Activated CD8-positive, alpha-beta memory T cell treated with anti-CD3 and anti-CD28 coated beads for 4 hours (primary cell): ENCODE measurements around the gene RUVBL2.
"Not testable (repeated sequence)": the region's sequence is repeated elsewhere in the genome, so short reads cannot be mapped to it uniquely, and the experiment has no call there.

Source experiments
- DNase-seq, 2 donors: peaks; one replicate each; pipeline ENCODE4 v3.0.0-alpha.2; 2020; ENCODE audit warnings: low read depth in 2 of 2

The RUVBL2 gene

DNA sequence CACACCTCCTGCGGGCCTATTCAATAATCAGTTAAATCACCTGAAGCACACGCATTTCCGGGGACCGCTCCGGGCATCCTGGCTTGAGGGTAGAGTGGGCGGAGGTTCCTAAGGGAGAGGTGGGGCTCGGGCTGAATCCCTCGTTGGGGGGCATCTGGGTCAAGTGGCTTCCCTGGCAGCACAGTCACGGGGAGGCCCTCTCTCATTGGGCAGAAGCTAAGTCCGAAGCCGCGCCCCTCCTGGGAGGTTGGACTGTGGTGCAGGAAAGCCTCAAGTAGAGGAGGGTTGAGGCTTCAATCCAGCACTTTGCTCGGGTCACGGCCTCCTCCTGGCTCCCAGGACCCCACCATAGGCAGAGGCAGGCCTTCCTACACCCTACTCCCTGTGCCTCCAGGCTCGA, 49.9 kb downstream of the RUVBL2 start, which contains the start of gene CGB5:
Gene CGB5 (plus strand): TSS at position 301 of the 400 bp plus-strand sequence. CDS start 362 bp downstream, outside the sequence.
- not testable (repeated sequence) for DNase-seq

DNA sequence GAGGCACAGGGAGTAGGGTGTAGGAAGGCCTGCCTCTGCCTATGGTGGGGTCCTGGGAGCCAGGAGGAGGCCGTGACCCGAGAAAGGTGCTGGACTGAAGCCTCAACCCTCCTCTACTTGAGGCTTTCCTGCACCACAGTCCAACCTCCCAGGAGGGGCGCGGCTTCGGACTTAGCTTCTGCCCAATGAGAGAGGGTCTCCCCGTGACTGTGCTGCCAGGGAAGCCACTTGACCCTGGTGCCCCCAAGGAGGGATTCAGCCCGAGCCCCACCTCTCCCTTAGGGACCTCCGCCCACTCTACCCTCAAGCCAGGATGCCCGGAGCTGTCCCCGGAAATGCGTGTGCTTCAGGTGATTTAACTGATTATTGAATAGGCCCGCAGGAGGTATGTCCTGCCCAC, 55.3 kb downstream of the RUVBL2 start, which contains the start of gene CGB8:
Gene CGB8 (minus strand): TSS at position 101 of the 400 bp plus-strand sequence. CDS start 372 bp downstream, outside the sequence.
- not testable (repeated sequence) for DNase-seq

DNA sequence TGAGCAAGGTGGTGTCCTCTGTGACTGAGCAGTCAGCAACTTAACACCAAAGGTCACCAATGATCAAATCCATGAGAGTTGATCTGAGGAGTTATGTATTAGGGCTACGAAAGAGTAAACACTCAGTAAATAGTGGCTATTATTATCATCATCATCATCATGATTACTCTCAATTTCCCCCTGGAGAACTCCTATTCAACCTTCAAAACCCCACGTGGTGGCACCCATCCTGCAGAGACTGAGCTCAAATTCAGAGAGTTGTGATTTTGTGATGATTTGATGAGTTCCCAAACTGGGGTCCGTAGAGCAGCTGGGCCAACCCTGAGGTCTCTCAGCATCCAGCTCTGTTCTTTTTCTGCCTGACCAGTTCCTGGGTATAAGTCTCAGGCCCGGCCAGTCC, 56.1 kb downstream of the RUVBL2 start:
- not testable (repeated sequence) for DNase-seq

GRCh38 chr19:49050376-49051033, 56.8 kb downstream of the RUVBL2 start:
- DNase-seq: not testable (repeated sequence)

GRCh38 chr19:49056101-49056901, 62.6 kb downstream of the RUVBL2 start:
- no peak for DNase-seq

DNA sequence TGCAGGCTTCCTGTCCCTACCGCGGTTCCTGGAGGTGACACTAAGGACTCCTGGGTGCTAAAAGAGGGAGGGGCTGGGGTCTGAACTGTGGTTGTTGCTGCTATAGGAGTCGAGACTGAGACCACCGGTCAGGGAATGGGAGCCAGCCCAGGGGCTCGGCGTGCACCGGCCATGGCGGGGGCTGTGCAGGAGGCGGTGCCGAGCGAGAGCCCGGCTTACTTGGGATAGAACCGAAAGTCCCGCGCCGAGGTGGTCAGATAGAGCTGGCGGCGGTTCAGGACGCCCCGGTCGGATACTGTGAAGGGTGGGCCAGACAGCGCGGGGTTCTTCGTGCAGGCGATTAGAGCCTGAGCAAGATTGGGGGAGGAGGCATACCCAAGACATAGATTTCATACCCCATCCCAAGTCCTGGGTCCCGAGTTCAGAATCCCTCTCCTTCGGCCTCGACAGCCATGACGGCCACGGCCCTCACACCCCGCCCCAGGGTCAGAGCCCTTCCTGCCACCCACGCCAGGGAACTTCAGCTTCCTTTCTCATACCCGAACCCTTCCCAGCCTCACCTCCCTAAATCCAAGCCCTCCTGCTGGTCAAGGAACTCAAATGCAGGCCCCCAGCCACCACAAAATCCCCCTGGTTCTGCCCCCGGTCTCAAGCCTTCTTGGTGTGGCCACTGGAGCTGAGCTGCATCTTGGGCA, 63.4 kb downstream of the RUVBL2 start:
- DNase-seq: not testable (repeated sequence)

DNA sequence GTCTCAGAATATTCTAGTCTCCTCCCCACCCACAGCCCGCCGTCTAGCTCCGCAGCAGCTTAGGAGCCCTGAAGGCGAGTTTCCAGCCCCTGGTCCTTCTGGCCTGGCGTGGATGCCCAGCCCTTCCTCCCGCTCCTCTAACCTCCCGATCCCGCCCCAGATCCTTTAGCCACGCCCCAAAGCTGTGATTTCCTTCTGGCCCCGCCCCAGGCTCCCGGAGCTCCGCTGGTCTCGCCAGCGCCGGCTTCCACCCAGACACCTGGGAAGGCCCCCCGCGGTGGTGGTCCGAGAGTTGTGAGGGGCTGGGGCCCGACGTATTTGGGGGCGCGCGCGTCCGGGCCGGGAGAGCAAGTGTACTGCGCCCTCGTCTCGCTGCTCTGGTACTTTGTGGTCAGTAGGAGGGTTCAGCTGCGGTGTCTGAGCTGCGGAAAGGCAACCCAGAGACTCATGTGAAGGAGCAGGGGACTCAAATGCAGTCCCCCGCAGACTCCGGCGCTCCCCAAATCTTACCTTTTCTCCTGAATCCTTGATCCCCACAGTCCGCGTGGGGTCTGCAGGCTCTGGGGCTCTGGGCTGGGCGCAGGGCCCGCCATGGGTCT, 64.0 kb downstream of the RUVBL2 start, which contains the start of gene CGB7:
Gene CGB7 (minus strand): TSS at position 114 of the 599 bp plus-strand sequence. CDS start 2,374 bp downstream, outside the sequence.
- no peak for DNase-seq

GRCh38 chr19:49058562-49058961, 64.9 kb downstream of the RUVBL2 start:
- DNase-seq: no peak

DNA sequence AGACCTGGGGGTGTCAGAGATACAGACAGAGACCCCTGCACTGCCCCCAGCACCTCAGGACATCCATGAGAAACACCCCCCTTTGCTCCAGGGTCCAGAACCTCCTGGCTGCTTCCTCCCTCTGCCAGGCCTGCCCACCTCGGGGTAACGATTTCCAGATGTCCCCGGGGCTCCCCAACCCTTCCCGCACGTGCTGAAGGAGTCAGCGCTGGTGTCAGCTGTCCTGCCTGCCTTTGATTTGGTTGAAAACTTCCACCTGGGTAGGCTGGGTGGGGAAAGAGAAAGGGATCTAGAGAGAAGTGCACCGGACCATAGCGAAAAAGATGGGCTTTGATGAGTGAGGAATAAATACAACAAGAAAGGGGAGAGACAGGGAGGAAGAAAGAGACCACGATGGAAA, 65.4 kb downstream of the RUVBL2 start:
- DNase-seq: no peak

DNA sequence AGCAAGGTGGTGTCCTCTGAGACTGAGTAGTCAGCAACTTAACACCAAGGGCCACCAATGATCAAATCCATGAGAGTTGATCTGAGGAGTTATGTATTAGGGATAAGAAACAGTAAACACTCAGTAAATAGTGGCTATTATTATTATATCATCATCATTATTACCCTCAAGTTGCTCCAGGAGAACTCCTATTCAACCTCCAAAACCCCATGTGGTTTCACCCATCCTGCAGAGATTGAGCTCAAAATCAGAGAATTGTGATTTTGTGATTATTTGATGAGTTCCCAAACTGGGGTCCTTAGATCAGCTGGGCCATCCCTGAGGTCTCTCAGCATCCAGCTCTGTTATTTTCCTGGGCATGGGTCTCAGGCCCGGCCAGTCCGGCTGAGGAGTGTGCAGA, 67.3 kb downstream of the RUVBL2 start:
- no peak for DNase-seq

GRCh38 chr19:49061445-49061844, 67.8 kb downstream of the RUVBL2 start:
- no peak for DNase-seq

DNA sequence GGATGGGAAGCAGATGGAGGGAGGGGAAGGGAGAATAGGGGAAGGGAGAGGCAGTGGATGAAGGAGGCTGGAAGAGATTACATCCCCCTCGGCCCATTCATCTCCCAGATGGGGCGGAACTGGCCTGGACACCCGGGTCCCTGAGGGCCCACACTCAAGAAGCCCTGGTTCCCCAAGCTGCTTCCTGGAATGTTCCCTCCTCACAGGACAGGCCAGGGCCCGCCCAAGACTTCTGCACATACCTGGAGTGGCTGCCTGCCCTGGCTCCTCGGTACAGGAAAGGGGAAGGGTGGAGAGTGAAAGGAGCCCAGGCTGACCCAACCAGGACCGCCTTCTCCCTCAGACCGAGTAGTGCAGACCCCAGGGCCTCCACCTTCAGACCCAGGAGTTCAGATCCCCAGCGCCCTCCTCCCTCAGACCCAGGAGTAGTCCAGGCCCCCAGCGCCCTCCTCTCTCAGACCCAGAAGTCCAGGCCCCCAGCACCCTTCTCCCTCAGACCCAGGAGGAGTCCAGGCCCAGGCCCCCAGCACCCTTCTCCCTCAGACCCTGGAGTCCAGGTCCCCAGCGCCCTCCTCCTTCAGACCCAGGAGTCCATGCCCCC, 70.4 kb downstream of the RUVBL2 start:
- no peak for DNase-seq

GRCh38 chr19:49064768-49065611, 71.3 kb downstream of the RUVBL2 start, which contains the start of gene NTF4:
NTF4 (minus strand) TSS chr19:49064818; CDS start chr19:49061997, 2,821 bp downstream.
- no peak for DNase-seq
